A673 (cell line): ENCODE results near the gene SYAP1. TPM values are rescaled to one million over a fixed set of nuclear protein-coding genes. Genes with fewer than 3 reads are reported as not detected.

Source experiments
- BruUV-seq: library from RNA; stranded (reverse); fragments of 400-500 nt; replicated peaks from 2 replicates; lab custom pipeline; 2021; lab: Mats Ljungman, UMichigan
- CTCF ChIA-PET: fragments of 300-600 bp; sonication (Branson Sonifier 250); formaldehyde crosslinking; loops from one replicate; lab custom pipeline; 2022; ENCODE audit warnings: antibody characterized with exemption; lab: Charles Lee
- POLR2A ChIA-PET: fragments of 300-600 bp; sonication (Branson Sonifier 250); formaldehyde crosslinking; loops from one replicate; lab custom pipeline; 2022; ENCODE audit warnings: antibody characterized with exemption; ENCODE audit not compliant: low non-redundant PET; lab: Charles Lee
- DNase-seq: peaks from one replicate; pipeline ENCODE4 v3.0.0-alpha.2; 2015; ENCODE audit warnings: low spot score
- H3K27ac ChIP-seq: fragments of 200-600 bp; sonication (generic); 2 replicates; pipeline ENCODE4 v1.5.1; 2016; ENCODE audit warnings: mixed run types, low read depth, mild to moderate bottlenecking, mixed read lengths, antibody characterized with exemption, low read length; ENCODE audit not compliant: poor library complexity, severe bottlenecking
- H3K27me3 ChIP-seq: fragments of 200-600 bp; sonication (generic); replicated peaks from 2 replicates; pipeline ENCODE4 v1.6.1; 2017; ENCODE audit warnings: mixed run types, low read depth, mild to moderate bottlenecking, mixed read lengths, antibody characterized with exemption, low read length; ENCODE audit not compliant: insufficient read depth, poor library complexity
- H3K36me3 ChIP-seq: fragments of 200-600 bp; sonication (generic); 2 replicates; pipeline ENCODE4 v1.6.1; 2016; ENCODE audit warnings: mixed run types, mild to moderate bottlenecking, mixed read lengths, antibody characterized with exemption, low read length; ENCODE audit not compliant: insufficient read depth, poor library complexity, severe bottlenecking
- H3K4me1 ChIP-seq: fragments of 200-600 bp; sonication (generic); 2 replicates; pipeline ENCODE4 v1.6.1; 2017; ENCODE audit warnings: mixed run types, mild to moderate bottlenecking, mixed read lengths, antibody characterized with exemption, low read length; ENCODE audit not compliant: insufficient read depth, poor library complexity, severe bottlenecking
- H3K4me3 ChIP-seq: fragments of 200-600 bp; sonication (generic); 2 replicates; pipeline ENCODE4 v1.5.1; 2016; ENCODE audit warnings: low read depth, mixed run types, mild to moderate bottlenecking, mixed read lengths, low read length; ENCODE audit not compliant: poor library complexity, severe bottlenecking
- H3K9me3 ChIP-seq: fragments of 200-600 bp; sonication (generic); 2 replicates; pipeline ENCODE4 v1.6.1; 2016; ENCODE audit warnings: mixed run types, low read depth, mild to moderate bottlenecking, mixed read lengths, antibody characterized with exemption, low read length; ENCODE audit not compliant: poor library complexity, severe bottlenecking
- CTCF ChIP-seq: fragments of 300-800, 200-600 bp; sonication (generic); conservative IDR thresholded peaks from 2 replicates; pipeline ENCODE4 v1.5.1; 2017; ENCODE audit warnings: low read depth, mild to moderate bottlenecking, antibody characterized with exemption, low read length, moderate library complexity, mixed read lengths
- EZH2 ChIP-seq: fragments of 200-600 bp; sonication (generic); IDR thresholded peaks from 2 replicates; pipeline ENCODE4 v1.6.1; 2017; ENCODE audit warnings: borderline replicate concordance, low read depth, mild to moderate bottlenecking, mixed read lengths, antibody characterized with exemption, low read length; ENCODE audit not compliant: poor library complexity, severe bottlenecking
- intact Hi-C: fragments of 100-400 bp; cut with micrococcal nuclease; formaldehyde crosslinking; loops from one replicate; pipeline ENCODE4 v1.10.0; 2022; ENCODE audit not compliant: unreplicated experiment
- total RNA-seq: library from RNA; stranded (reverse); gene quantifications from 2 replicates; pipeline ENCODE4 v1.2.3, GENCODE V29; 2021

The SYAP1 gene
- total RNA-seq, 1 experiment from 2014 or later: 41.8 TPM

- Histone ChIP-seq H3K27ac (no peak overlapping the region), H3K36me3 (no peaks in the 10 kb centered on the region), H3K4me3 (no peak overlapping the region), H3K4me1 (peaks cover 3% of the 10 kb centered on the region), H3K27me3 (no peaks in the 10 kb centered on the region), H3K9me3 (no peaks in the 10 kb centered on the region)
- TF ChIP-seq EZH2: no peak
- no peak for TF ChIP-seq CTCF
- BruUV-seq: no TSS peak
- ChIA-PET POLR2A (interaction anchor here (0.7 kb wide), 1 partner anchor 12 kb away, joined by 3 read pairs; no protein-coding TSS in a partner anchor), CTCF (no interaction called here)
- intact Hi-C loops: no loop called here
- no peak for DNase-seq
Measured at GRCh38 chrX:16788477-16788876, 69.1 kb downstream of the SYAP1 start.

GRCh38 chrX:16796298-16796697, 76.9 kb downstream of the SYAP1 start:
- H3K9me3 ChIP-seq: no peaks in the 10 kb centered on the region
- intact Hi-C loops: no loop called here
- no peak for DNase-seq
- H3K36me3 ChIP-seq: no peaks in the 10 kb centered on the region
- H3K4me3 ChIP-seq: no peak overlapping the region
- TF ChIP-seq EZH2: no peak
- TF ChIP-seq CTCF: no peak
- no peak overlapping the region for H3K27ac ChIP-seq
- no peaks in the 10 kb centered on the region for H3K27me3 ChIP-seq
- no peaks in the 10 kb centered on the region for H3K4me1 ChIP-seq
- ChIA-PET POLR2A (no interaction called here), CTCF (no interaction called here)
- no TSS peak for BruUV-seq

GRCh38 chrX:16797358-16797757, 77.9 kb downstream of the SYAP1 start:
- Histone ChIP-seq H3K9me3 (no peaks in the 10 kb centered on the region), H3K4me3 (no peak overlapping the region), H3K4me1 (no peaks in the 10 kb centered on the region), H3K27me3 (no peaks in the 10 kb centered on the region), H3K27ac (no peak overlapping the region), H3K36me3 (no peaks in the 10 kb centered on the region)
- DNase-seq: no peak
- TF ChIP-seq EZH2 (no peak), CTCF (no peak)
- intact Hi-C loops: no loop called here
- BruUV-seq: no TSS peak
- ChIA-PET CTCF (no interaction called here), POLR2A (no interaction called here)
